ENCODE data around the gene CPT2. TPM values are rescaled to one million over a fixed set of nuclear protein-coding genes. Genes with fewer than 3 reads are reported as not detected.
A peak's percentile ranks its signal among the peaks of the same experiment; 100 is the strongest.

CPT2 gene
- total RNA-seq, 2 experiments from 2014 or later = 12.2 to 13.0 TPM

DNA sequence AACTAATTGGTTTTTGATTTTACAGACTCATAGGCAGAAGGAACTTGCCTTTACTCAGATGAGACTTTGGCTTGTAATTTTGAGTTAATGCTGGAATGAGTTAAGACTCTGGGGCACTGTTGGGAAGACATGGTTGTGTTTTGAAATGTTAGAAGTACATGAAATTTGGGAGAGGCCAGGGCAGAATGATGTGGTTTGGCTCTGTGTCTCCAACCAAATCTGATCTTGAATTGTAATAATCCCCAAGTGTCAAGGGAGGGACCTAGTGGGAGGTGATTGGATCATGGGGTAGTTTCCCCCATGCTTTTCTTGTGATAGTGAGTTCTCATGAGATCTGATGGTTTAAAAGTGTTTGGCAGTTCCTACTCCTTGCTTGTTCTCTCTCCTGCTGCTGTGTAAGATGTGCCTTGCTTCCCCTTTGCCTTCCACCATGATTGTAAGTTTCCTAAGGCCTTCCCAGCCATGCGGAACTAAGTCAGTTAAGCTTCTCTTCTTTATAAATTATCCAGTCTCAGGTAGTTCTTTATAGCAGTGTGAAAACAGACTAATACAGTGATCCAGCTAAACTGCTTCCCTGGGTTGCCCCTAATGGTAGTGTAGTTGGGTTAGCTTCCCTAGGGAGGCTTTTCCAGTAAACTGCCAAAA is 10.2 kb downstream of the CPT2 start:
- Mint-ChIP-seq H3K9me3 (peaks cover 26% of the 10 kb centered on the region), H3K4me3 (no peak overlapping the region), H3K27me3 (no peaks in the 10 kb centered on the region), H3K27ac (no peak overlapping the region), H3K36me3 (ENCODE audit: low read depth) (peaks cover 76% of the 10 kb centered on the region), H3K4me1 (peaks cover 2% of the 10 kb centered on the region)
- ChIA-PET CTCF (interaction anchor here (1.2 kb wide), 1 partner anchor 10 kb away, joined by 3 read pairs; the partner anchor contains the start of gene CPT2), POLR2A (no interaction called here)
- DNase-seq = no peak

DNA sequence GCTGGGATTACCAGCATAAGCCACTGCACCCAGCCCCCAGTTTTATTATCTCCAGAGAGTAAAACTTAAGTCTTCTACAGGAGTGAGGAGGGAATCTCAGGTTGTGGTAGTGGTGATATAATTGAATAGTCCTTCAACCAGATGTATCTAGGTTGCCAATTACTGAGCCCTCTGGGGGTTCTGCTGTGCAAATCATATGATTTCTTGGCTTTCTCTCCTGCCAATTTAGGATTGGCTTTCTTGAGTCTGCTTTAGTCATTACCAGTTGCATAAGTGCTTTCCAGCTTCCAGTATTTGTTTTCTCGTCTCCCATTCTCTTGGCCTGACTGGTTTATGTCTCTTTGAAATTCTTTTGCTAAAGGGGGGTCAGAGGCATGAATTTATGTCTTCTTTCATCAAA is 11.1 kb downstream of the CPT2 start:
- ChIA-PET POLR2A (no interaction called here), CTCF (interaction anchor here (0.6 kb wide), 1 partner anchor 547 kb away, joined by 3 read pairs; no protein-coding TSS in a partner anchor)
- no peak for DNase-seq
- no peaks in the 10 kb centered on the region for H3K27me3 Mint-ChIP-seq
- no peak overlapping the region for H3K27ac Mint-ChIP-seq
- peaks cover 26% of the 10 kb centered on the region for H3K9me3 Mint-ChIP-seq
- no peak overlapping the region for H3K4me3 Mint-ChIP-seq
- H3K4me1 Mint-ChIP-seq = peaks cover 2% of the 10 kb centered on the region
- peaks cover 73% of the 10 kb centered on the region for H3K36me3 Mint-ChIP-seq (ENCODE audit: low read depth)

DNA sequence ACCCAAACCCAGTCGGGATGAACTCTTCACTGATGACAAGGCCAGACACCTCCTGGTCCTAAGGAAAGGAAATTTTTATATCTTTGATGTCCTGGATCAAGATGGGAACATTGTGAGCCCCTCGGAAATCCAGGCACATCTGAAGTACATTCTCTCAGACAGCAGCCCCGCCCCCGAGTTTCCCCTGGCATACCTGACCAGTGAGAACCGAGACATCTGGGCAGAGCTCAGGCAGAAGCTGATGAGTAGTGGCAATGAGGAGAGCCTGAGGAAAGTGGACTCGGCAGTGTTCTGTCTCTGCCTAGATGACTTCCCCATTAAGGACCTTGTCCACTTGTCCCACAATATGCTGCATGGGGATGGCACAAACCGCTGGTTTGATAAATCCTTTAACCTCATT is 13.7 kb downstream of the CPT2 start:
- peaks cover 11% of the 10 kb centered on the region for H3K9me3 Mint-ChIP-seq
- peaks cover 57% of the 10 kb centered on the region for H3K36me3 Mint-ChIP-seq (ENCODE audit: low read depth)
- no peak for DNase-seq
- no peaks in the 10 kb centered on the region for H3K4me1 Mint-ChIP-seq
- no peaks in the 10 kb centered on the region for H3K27me3 Mint-ChIP-seq
- ChIA-PET CTCF (no interaction called here), POLR2A (no interaction called here)
- no peak overlapping the region for H3K27ac Mint-ChIP-seq
- H3K4me3 Mint-ChIP-seq = no peak overlapping the region

DNA sequence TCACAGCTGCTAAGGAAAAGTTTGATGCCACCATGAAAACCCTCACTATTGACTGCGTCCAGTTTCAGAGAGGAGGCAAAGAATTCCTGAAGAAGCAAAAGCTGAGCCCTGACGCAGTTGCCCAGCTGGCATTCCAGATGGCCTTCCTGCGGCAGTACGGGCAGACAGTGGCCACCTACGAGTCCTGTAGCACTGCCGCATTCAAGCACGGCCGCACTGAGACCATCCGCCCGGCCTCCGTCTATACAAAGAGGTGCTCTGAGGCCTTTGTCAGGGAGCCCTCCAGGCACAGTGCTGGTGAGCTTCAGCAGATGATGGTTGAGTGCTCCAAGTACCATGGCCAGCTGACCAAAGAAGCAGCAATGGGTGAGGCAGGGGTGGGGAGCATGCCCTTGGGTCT is 14.3 kb downstream of the CPT2 start:
- no peaks in the 10 kb centered on the region for H3K27me3 Mint-ChIP-seq
- ChIA-PET CTCF (interaction anchor here (0.9 to 1.3 kb wide), 3 partner anchors 9 to 941 kb away, joined by 3 to 4 read pairs (median 4); partner anchors contain the start of gene MAGOH), POLR2A (no interaction called here)
- no peak for DNase-seq
- H3K27ac Mint-ChIP-seq = no peak overlapping the region
- no peaks in the 10 kb centered on the region for H3K4me1 Mint-ChIP-seq
- no peak overlapping the region for H3K4me3 Mint-ChIP-seq
- H3K36me3 Mint-ChIP-seq (ENCODE audit: low read depth) = peaks cover 51% of the 10 kb centered on the region
- H3K9me3 Mint-ChIP-seq = peaks cover 11% of the 10 kb centered on the region

DNA sequence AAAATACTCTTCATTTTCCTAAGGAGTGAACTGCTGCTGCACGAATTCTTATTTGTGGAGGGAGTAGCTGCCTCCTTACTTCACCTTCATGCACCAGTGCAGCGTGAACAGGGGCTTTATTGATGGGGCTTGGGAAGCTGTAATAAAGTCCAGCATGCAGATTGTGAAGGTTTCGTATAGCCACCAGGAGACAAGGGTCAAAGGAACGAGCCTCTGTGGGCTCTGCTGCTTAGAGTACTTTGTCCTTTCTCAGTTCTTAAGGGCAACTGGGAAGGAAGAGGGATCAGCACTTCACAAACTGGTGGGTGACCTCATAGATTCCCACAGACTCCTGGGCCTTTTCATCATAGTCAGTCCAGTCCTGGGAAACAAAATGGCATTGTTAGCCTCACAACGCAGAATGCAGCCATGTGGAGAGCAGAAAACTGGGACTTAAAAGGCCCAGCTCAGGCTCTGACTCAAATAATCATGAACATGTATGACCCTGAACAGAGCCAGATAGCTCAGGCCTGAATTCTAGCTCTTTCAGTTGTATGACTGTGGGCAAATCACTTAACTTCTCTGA is 17.8 kb downstream of the CPT2 start:
- ChIA-PET POLR2A (no interaction called here), CTCF (interaction anchor here (0.6 to 1.3 kb wide), 3 partner anchors 11 to 131 kb away, joined by 4 to 5 read pairs (median 4); no protein-coding TSS in a partner anchor)
- no peak for DNase-seq
- Mint-ChIP-seq H3K27me3 (no peaks in the 10 kb centered on the region), H3K4me1 (peaks cover 13% of the 10 kb centered on the region), H3K9me3 (no peaks in the 10 kb centered on the region), H3K4me3 (no peak overlapping the region), H3K36me3 (ENCODE audit: low read depth) (peaks cover 39% of the 10 kb centered on the region), H3K27ac (peak overlapping the region; percentile 36)

DNA sequence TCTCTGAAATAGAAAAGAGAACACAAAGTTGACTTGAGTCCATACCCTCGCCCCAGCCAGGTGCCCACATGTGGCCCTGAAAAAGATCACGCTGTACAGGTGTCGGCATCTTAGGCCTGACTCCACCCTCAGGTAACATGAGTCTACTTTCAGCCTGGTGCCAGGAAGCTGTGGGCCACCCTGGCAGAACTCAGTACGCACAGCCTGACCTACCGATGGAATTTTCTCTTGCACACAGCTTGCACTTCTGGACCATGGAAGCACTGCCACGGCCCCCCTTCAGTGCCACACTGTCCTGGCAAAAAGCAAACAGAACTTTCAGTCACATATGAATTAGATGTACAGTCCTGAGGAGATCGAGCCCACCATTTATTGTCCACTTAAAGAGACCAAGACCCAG is 21.6 kb downstream of the CPT2 start:
- no peak for DNase-seq
- Mint-ChIP-seq H3K36me3 (ENCODE audit: low read depth) (peaks cover 25% of the 10 kb centered on the region), H3K4me1 (peaks cover 27% of the 10 kb centered on the region), H3K27ac (no peak overlapping the region), H3K9me3 (no peaks in the 10 kb centered on the region), H3K27me3 (no peaks in the 10 kb centered on the region), H3K4me3 (no peak overlapping the region)
- ChIA-PET CTCF (interaction anchor here (0.7 to 1.2 kb wide), 2 partner anchors 10 to 54 kb away, joined by 3 read pairs; no protein-coding TSS in a partner anchor), POLR2A (no interaction called here)

DNA sequence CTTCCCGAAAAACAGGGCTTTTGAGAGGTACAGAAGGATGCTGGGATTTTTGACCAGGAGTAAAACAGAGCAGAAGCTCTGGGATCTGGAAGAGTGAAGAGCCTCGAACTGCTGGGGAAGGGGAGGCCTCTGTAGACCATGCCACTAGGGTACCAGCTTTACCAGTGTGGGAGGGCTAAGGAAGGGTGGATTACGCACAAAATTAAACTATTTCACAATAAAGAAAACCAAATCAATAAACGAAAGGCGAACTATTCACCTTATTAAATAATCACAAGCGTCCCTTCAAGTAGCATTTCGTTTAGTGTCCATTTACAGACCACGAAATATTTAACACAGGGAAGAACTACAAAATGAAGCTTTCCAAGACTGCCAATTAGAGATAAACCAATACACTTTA is 23.1 kb downstream of the CPT2 start:
- H3K4me3 Mint-ChIP-seq = peak overlapping the region; percentile 88
- no peaks in the 10 kb centered on the region for H3K9me3 Mint-ChIP-seq
- no peaks in the 10 kb centered on the region for H3K27me3 Mint-ChIP-seq
- ChIA-PET CTCF (no interaction called here), POLR2A (interaction anchor here (0.7 kb wide), 1 partner anchor 169 kb away, joined by 4 read pairs; no protein-coding TSS in a partner anchor)
- H3K36me3 Mint-ChIP-seq (ENCODE audit: low read depth) = peaks cover 16% of the 10 kb centered on the region
- H3K4me1 Mint-ChIP-seq = peaks cover 27% of the 10 kb centered on the region
- peak overlapping the region; percentile 96 for H3K27ac Mint-ChIP-seq
- no peak for DNase-seq

DNA sequence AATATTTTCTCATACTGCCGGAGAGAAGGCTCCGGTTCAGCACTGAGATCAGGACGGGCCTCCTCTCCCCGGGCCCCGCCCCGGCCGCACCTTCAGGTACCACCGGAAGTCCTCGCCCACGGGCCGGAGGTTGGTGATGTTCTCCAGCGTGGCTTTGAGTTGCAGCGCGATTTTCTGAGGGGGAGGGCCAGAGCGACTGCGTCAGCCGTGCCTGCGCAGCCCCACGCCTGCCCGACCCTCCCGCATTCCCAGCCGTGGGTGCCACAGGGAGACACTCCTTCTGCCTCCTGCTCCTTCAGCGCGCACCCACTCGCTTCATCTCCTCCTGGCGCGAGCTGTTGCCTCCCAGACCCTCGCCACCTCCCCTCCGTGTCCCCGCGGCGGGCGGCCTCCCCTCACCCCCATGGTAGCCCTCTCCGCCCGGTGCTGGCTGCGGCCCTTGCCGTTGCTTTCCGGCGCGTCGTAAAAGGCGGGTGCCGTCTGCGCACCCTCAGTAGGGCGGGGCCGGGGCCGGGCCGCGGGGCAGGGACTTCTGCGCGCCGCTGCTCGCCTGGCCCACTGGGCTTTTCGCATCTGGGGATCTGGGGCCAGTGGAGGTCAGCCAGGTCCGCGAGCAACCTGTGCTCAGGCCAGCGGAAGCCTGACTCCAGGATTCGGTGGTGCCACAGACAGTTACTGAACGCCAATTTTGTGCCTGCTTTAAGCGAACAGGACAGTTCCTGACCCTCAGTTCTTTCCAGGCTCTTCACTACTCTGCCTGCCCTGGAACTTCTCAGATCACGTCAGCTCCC is 23.7 kb downstream of the CPT2 start, which contains the start of gene CZIB:
Gene CZIB, minus strand, starts transcription at position 464 of the 791 bp plus-strand sequence. Its CDS starts 59 bp downstream, at position 405.
- Mint-ChIP-seq H3K27ac (peak within 1 kb of the TSS; percentile 96), H3K27me3 (no peaks in the 10 kb centered on the region), H3K4me1 (peaks cover 27% of the 10 kb centered on the region), H3K9me3 (no peaks in the 10 kb centered on the region), H3K4me3 (peak within 1 kb of the TSS; percentile 88), H3K36me3 (ENCODE audit: low read depth) (peaks cover 16% of the 10 kb centered on the region)
- CTCF ChIA-PET = no interaction called here
- DNase-seq = peak; percentile 95
- POLR2A ChIA-PET = no interaction called here

DNA sequence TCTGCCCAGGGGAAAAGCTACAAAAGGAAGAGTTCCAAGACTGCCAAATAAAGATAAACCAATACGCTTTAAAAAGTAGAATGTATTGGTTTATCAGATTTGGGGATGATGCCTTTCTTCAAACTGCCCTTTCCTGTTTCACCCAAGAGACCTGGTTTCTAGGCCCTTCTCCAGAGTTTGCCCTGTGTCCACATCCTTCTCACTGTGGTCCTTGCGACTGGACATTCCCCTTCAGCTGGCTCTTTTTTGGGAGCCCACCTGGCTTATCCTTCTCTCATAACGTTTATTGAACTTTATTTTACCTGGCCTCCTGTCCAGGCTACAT is 24.3 kb downstream of the CPT2 start:
- Mint-ChIP-seq H3K9me3 (no peaks in the 10 kb centered on the region), H3K27ac (peak overlapping the region; percentile 96), H3K27me3 (no peaks in the 10 kb centered on the region), H3K36me3 (ENCODE audit: low read depth) (peaks cover 16% of the 10 kb centered on the region), H3K4me1 (peaks cover 27% of the 10 kb centered on the region), H3K4me3 (peak overlapping the region; percentile 88)
- ChIA-PET POLR2A (no interaction called here), CTCF (interaction anchor here (1.8 kb wide), 1 partner anchor 12 kb away, joined by 5 read pairs; no protein-coding TSS in a partner anchor)
- no peak for DNase-seq

DNA sequence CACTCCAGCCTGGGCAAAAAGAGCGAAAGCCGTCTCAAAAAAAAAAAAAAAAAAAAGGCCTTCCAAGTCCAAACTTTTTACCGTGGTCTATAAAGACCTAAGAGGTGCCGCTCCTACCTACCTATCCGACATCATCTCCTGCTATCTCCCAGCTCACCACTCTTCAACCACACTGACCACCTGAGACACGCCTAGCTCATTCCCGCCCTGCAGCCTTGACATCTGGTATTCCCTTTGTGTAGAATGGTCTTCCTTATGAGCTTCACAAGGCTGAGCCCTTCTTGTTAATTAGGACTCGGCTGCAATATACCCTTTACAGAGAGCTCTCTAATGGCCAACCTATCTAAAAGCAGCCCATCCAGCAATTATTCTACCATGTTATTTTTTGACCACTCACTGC is 41.0 kb downstream of the CPT2 start:
- Mint-ChIP-seq H3K4me3 (peak overlapping the region; percentile 95), H3K36me3 (ENCODE audit: low read depth) (peaks cover 29% of the 10 kb centered on the region), H3K27ac (peak overlapping the region; percentile 95), H3K27me3 (no peaks in the 10 kb centered on the region), H3K9me3 (no peaks in the 10 kb centered on the region), H3K4me1 (peaks cover 31% of the 10 kb centered on the region)
- POLR2A ChIA-PET = interaction anchor here (0.6 kb wide), 1 partner anchor 9 kb away, joined by 10 read pairs; no protein-coding TSS in a partner anchor
- DNase-seq = no peak
- CTCF ChIA-PET = interaction anchor here (0.7 to 1.3 kb wide), 2 partner anchors 26 to 68 kb away, joined by 3 read pairs; no protein-coding TSS in a partner anchor

DNA sequence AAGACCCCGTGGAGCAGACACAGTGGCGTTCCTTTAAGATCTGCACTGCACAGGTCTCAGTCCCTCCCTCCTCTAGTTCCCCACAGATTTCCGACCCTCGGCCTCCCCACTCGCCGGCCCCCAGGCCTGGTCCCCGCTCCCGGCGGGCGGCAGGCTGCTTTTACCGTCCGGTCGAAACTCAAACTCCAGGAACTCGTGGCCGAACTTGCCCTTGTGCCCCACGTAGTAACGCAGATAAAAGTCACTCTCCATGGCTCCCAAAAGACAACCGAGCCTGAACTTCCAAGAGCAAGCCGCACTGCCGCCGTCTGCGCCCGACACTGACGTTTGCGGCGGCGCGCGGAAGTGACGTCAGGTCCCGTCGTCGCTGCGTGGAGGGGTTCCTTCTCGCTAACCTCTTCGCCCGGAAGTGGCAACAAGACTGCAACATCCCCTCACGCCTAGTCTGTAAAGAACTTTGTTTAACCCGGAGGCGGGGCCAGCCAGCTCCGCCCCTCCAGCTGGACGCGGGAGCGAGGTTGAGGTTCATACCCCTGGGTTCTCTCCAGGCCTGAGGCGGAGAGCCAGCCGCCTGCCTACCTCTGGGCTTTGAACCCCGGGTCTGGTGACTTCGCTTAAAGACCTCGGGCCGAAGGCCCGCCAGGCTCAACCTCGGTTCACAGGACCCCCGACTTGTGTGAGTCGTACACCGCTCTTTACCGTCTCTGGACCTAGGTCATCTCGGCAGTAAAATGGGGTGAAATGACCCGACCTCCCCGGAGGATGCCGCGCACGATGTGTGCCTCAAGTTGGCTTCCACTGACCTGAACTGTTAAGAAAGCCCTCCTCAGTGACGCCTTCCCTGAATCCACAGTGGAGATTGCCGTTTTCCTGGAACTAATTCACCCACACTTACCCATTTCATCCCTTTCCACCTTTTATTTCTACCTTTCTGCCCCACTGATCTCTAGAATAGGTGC is 41.9 kb downstream of the CPT2 start, which contains the start of gene MAGOH:
Gene MAGOH, minus strand, starts transcription at position 322 of the 959 bp plus-strand sequence. Its CDS starts 70 bp downstream, at position 252.
- CTCF ChIA-PET = interaction anchor here (1.3 kb wide), 1 partner anchor 27 kb away, joined by 3 read pairs; no protein-coding TSS in a partner anchor
- Mint-ChIP-seq H3K27ac (peak within 1 kb of the TSS; percentile 95), H3K4me3 (peak within 1 kb of the TSS; percentile 95), H3K9me3 (no peaks in the 10 kb centered on the region), H3K27me3 (no peaks in the 10 kb centered on the region), H3K36me3 (ENCODE audit: low read depth) (peaks cover 23% of the 10 kb centered on the region), H3K4me1 (peaks cover 31% of the 10 kb centered on the region)
- peak; percentile 92 for DNase-seq
- POLR2A ChIA-PET = no interaction called here

DNA sequence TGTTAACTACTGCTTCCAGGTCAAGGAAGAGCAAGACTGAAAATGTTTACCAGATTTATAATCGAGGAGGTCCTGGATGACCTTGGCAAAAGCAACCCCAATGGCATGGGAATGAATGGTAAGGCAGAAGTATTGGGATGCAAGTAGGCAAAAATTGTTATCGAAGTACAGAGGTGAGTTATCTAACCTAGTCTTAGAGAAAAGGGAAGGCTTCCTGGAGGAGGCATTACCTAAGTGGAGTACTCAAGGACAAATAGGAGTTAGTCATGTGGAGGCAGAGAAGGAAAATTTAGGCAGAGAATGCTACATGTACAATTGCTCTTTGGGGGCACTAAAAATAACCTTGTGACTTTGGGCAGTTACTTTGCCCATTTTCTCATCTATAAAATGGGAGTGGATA is 45.2 kb downstream of the CPT2 start:
- POLR2A ChIA-PET = no interaction called here
- H3K27me3 Mint-ChIP-seq = no peaks in the 10 kb centered on the region
- CTCF ChIA-PET = interaction anchor here (0.6 to 1.1 kb wide), 2 partner anchors 20 to 863 kb away, joined by 3 to 6 read pairs; no protein-coding TSS in a partner anchor
- no peaks in the 10 kb centered on the region for H3K9me3 Mint-ChIP-seq
- H3K36me3 Mint-ChIP-seq (ENCODE audit: low read depth) = peaks cover 11% of the 10 kb centered on the region
- DNase-seq = no peak
- H3K27ac Mint-ChIP-seq = no peak overlapping the region
- H3K4me3 Mint-ChIP-seq = no peak overlapping the region
- H3K4me1 Mint-ChIP-seq = peaks cover 18% of the 10 kb centered on the region

Data from activated CD4-positive, alpha-beta T cell treated with anti-CD3 and anti-CD28 coated beads, Interleukin-2, amount 10 ng/mL, durations not matched to agents 7 days and 5 days (primary cell).